Nucleus accumbens (tissue), 56 donors: ENCODE data around the gene SREBF1.
"Not testable (repeated sequence)": the region's sequence is repeated elsewhere in the genome, so short reads cannot be mapped to it uniquely, and the experiment has no call there.

Source experiments
- DNase-seq, 56 donors: peaks; one replicate each; lab custom pipeline; 2025; lab: John Stamatoyannopoulos, UW

The SREBF1 gene

GRCh38 chr17:17814162-17815061 is 22.4 kb downstream of the SREBF1 start:
- peak in 1 of 56 donors; percentile 28 for DNase-seq

DNA sequence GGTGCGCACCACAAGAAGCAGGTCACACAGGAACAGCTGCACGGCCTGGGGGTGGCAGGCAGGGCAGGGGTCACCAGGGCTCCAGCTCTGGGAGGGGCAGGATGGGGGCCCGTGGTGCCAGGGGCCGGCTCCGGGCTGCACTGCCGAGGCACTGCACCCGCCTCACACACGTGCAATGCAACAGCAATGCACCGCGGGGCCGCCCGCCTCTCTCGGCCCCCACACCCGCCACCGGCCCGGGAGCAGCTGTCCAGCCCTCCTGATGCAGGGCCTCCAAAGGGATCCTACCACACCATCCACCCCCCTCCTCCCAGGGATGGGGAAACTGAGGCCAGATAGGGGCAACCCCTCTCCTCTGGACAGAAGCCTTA is 23.1 kb downstream of the SREBF1 start:
- peak in 1 of 56 donors; percentile 49 for DNase-seq

GRCh38 chr17:17813055-17813724 is 23.6 kb downstream of the SREBF1 start:
- DNase-seq, result no peak

DNA sequence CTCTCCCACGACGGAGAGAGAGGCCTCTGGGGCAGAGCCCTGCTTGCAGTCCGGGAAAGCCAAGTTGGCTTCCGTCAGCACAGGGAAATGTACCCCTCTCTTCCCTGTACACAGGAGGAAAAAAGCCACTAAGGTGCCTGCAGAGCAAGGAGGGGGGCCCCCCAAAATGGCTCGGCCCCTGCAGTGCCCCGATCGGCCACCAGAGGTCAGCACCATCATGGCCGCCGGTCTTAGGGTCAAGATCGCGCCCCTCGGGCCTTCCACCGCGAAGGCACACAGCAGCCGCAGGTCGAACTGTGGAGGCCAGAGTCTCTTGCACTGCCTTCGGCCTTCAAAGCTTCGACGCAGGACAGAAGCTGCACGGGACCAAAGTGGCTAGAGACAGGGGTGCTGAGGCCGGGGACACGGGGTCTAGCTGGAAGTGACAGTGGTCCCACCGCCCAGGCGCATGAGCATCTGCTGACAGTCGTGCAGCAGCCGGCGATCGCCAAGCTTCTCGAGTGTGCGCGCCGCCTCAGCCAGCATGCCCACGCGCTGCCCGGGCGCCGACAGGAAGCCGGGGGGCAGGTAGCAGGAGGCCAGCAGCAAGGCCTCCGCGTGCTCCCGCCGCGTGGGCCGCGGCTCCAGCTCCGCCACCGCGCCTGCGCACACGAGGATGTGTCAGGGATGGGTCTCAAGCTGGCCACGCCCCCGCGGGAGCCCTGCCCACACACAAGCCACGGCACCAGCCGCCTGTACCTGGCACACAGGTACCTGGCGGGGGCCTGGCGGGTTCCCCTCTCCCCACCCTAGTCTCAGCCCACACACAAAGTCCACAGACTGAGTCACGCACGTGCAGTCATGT is 24.4 kb downstream of the SREBF1 start:
- DNase-seq, result peak in 43 of 56 donors; percentile 25 to 79 (median 57)

DNA sequence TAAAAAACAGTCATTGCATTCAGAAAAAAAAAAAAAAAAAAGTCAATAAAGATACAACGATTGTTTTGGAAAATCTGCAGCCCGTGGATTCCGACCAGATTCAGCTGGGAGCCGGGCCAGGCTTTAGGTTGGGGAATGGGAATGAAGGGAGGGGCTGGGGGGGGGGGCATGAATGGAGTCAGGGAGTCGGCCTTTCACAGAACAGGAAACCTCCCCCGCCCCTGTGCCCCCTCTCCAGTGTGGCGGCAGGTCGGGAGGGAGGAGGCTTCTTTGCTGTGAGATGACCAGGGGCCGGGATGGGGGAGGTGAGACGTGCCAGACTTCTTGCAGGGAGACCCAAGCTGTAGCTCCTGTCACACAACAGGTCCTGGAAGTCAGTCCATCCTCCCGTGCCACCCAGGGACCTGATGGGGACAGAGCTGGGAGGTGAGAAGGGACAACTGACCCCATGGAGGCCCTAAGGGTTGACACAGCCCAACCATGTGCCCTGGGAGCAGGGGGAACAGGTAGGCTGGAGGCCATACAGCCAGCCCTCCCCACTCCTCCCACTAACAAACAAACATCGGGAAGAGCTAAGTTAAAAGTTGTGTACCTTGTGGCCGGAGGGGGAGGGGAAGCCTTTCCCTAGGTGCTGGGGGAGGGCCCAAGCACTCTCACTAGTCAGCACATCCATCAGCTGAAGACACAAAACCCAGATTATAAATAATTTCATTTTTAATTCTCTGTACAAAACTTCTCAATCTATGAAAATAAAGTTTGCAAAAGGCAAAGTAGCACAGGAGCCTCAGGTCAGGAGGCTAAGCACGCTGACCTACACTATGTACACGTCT is 25.2 kb downstream of the SREBF1 start:
- peak in 3 of 56 donors; percentile 25 to 36 (median 29) for DNase-seq

GRCh38 chr17:17810895-17811248 is 25.9 kb downstream of the SREBF1 start:
- DNase-seq, result no peak

DNA sequence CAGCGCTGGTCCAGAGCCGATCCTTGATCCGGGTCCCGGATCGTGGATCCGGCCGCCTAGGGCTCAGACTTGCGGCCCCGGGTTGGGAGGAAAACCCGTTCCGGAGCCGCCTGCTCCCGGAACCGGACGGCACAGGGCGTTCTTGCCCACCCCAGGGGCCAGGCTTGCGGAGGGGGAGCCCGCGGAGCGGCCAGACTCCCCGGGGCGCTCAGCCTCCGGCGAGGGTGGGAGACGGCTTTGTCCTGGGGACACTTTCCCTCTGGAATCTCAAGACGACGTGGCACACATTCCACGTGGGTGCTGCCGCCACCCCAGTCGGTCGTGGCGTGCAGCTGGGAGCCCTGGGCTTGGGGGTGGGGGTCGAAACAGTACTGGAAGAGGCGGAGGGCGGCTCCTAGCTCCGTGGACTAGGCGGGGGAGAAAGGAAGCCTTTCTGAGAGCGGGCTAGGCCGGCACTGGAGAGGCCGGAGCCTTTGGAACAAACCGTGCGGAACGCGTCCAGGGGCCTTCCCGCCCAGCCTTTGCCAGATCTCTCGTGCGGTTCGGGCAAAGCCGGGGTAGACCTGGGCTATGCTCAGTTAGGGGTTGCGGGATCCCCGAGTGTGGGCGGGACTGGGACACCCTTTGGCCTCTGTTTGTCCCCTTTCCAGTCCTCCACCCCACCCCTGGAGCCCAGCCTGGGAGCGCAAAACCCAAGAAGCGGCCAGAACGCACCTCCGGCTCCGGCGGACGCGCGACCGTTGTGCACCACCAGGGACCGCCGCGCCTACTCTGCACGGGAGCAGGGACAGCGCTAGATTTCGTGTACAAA is 26.5 kb downstream of the SREBF1 start:
- peak in 21 of 56 donors; percentile 27 to 73 (median 47) for DNase-seq

GRCh38 chr17:17809531-17810083 is 27.2 kb downstream of the SREBF1 start:
- DNase-seq, result no peak

- no peak for DNase-seq
These were observed 27.9 kb downstream of the SREBF1 start for GRCh38 chr17:17808706-17809432.

- not testable (repeated sequence) for DNase-seq
These were observed 28.6 kb downstream of the SREBF1 start for GRCh38 chr17:17808200-17808599.

DNA sequence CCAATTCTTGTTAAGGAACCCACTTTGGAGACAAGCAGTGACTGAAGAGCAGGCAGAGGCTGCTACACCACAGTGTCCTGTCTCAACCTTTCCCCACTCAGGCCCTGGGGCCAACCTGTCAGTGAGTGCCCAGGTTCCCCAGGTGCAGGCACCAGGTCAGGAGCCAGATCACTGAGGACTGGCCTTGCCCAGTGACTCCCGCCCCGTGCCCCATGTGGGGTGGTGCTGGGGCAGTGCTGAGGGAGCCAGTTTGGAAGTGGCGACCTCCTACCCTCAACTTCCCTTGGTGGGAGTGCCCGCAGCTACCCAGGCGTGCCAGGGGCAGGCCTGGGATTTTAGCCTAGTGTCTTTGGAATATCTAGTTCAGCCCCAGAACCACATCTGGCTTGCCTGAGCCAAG is 29.3 kb downstream of the SREBF1 start:
- DNase-seq, result no peak

DNA sequence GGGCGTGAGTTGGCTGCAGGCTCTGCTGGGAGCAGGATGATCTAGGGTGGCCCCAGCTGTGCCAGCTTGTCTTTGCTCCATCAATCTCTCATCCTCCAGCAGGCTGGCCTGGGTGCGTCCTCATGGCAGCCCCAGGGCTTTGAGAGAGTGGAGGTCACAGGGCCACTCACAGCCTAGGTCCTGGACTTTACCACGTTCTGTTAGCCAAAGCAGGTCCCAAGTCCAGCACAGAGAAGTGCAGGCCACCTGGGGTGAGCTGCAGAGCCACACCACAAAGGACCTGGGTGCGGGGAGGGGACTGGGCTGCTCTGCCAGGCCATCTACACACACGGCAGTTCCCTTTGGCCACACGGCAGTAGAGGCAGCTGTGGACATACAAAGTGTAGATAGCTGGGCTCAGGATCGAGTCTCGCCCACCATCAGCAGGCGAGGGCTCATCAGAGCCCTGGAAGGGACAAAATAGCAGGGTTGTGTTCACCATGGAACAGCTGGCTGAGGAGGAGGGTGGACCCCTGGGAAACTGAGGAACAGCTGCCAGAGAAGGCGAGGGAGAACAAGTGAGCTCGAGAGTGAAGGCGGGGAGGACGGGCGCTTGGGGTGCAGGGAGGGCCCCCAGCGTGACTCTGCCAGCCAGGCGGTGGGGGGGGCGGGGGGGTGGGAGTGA is 30.0 kb downstream of the SREBF1 start:
- no peak for DNase-seq

DNA sequence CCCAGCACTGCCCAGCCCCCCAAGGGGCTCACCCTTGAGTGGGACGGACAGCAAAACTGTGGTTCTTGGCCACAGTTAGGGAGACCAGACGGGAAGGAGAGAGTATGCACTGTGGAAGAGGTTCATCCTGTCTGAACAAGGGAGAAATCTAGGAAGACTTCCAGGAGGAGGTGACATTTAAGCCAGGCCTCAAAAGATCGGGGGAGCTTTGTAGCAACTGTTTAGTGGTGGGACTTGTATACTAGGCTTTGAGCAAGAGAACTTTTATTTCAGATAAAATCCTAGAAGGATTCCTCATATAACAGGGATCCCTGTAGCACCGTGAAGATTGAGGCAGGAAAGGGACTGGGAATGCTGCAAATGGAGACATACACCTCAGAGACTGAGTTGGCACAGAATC is 30.8 kb downstream of the SREBF1 start:
- no peak for DNase-seq

DNA sequence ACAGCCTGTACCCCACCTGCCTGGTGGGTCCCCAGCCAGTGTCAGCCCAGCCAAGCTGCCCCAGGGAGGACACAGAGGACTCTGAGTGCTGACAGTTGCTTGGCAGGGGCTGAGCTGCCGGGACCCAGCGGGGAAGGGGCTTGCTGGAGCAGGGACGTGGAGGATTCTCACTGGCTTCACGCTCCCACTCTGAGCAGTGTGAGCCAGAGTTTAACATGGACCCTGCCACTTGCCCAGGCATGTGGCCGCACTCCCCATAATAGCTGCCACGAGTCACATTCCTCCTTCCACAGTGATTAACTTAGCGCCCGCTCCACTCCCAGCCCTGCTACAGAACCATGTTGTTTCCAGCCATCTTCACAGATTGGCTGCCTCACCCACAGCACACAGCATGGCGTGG is 31.2 kb downstream of the SREBF1 start:
- DNase-seq, result no peak

DNA sequence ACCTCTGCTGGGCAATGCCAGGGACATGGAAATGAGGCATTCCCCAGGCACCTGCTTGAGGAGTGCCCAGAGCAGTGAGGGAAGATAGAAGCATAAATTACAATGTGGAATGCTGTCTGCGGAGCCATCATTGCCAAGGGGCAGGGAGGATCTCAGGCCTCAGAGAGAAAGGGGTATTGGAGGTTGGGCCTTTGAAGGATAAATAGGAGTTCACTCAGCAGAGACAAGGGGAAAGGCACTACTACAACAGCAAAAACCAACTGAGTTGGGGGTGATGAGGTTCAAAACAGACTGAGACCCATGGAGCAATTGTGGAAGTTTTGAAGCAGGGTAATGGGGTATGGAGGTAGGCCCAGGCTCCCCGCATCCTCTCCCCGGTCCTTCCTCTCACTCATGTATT is 32.8 kb downstream of the SREBF1 start:
- no peak for DNase-seq

DNA sequence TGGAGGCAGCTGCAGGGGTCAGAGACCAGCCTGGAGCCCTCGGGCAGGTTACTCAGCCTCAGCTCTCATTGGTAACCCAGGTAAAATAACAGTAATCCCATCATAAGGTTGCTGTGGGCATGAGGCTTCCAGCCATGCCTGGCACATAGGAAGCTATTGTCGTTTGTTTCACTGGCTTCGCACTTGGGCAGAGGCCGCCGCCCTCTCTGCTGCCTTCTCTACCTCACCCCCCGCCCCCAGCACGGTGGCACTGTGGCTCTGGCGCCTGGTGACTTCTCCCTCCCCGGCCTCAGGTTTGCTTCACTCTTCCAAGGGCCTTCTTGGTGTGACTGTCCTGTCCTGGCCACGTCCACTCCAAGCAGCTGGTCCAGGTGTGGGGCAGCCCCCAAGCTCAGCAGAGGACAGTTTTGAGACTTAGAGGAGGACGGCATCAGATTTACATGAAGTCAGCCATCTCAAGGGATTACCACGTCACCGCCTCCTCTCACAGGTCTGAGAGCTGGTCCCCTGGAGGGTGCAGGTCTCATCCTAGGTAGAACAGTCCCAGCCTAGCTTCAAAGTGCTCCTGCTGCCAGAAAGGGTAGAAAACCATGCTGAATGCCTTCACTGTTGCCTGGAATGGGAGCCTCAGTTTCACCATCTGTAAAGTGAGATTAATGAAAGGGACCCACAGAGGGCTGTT is 34.8 kb downstream of the SREBF1 start:
- peak in 10 of 56 donors; percentile 19 to 57 (median 36) for DNase-seq

DNA sequence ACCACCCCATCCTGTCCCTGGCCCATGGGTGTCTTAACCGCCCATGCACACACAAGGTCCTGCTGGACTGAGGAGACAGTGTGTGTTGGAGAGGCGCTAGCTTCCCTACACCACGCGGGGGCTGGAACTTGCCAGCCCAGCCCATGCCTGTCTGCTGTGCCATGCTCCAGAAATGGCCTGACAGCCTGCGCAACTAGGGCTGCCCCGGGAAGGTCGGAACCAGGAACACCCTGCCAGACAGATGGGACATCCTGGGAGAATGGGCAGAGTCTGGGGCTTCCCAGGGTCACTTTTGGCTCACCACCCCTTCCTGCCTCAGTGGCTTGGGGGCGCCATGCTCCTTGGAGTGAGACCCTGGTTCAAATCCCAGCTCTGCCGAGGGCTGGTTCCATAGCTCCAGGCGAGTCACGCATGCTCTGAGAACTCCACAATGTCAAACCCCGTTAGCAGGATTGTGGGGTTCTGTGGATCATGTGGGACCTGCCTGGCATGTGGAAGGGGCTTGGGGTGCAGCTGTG is 36.2 kb downstream of the SREBF1 start:
- no peak for DNase-seq
